Lower leg skin (tissue), 3 donors: ENCODE results near the gene ST3GAL5.

Experiments used
- POLR2A ChIP-seq, 2 donors: fragments of 450-650 bp; IDR thresholded peaks; one replicate each; pipeline ENCODE4 v1.6.1; 2016 to 2017; ENCODE audit warnings: antibody characterized with exemption in 2 of 2, mild to moderate bottlenecking in 1 of 2, moderate library complexity in 1 of 2
- TF ChIP-seq, protein P1 (sequence below), 3 donors: fragments of 450-650 bp; IDR thresholded peaks; one replicate each; pipeline ENCODE4 v1.5.1; 2016; ENCODE audit warnings: antibody characterized with exemption in 3 of 3, mild to moderate bottlenecking in 3 of 3, moderate library complexity in 2 of 3

- TF ChIP-seq, protein P1, sequence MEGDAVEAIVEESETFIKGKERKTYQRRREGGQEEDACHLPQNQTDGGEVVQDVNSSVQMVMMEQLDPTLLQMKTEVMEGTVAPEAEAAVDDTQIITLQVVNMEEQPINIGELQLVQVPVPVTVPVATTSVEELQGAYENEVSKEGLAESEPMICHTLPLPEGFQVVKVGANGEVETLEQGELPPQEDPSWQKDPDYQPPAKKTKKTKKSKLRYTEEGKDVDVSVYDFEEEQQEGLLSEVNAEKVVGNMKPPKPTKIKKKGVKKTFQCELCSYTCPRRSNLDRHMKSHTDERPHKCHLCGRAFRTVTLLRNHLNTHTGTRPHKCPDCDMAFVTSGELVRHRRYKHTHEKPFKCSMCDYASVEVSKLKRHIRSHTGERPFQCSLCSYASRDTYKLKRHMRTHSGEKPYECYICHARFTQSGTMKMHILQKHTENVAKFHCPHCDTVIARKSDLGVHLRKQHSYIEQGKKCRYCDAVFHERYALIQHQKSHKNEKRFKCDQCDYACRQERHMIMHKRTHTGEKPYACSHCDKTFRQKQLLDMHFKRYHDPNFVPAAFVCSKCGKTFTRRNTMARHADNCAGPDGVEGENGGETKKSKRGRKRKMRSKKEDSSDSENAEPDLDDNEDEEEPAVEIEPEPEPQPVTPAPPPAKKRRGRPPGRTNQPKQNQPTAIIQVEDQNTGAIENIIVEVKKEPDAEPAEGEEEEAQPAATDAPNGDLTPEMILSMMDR (IDR thresholded peaks at IDR 0.05): no peak
- TF ChIP-seq POLR2A (IDR thresholded peaks at IDR 0.05): no peak
Observed at GRCh38 chr2:85803704-85804425, 84.9 kb downstream of the ST3GAL5 start.
